Neuronal stem cell (in vitro differentiated cells): ENCODE measurements around the gene EPM2A. TPM values are rescaled to one million over a fixed set of nuclear protein-coding genes. Genes with fewer than 3 reads are reported as not detected.

ENCODE experiments used
- small RNA-seq: library from polyadenylated mRNA; stranded (forward); fragments of <200 nt; extraction: miRNeasy Mini kit (QIAGEN cat#:217004); gene quantifications from one replicate; pipeline ENCODE3, GENCODE V24; 2013; ENCODE audit not compliant: insufficient read depth

EPM2A gene

Small RNA genes within 50 kb of the gene (small RNA-seq; reads per million reads assigned to genes)
- gene AL023806.2 = not detected
